ENCODE measurements around the gene ZC3H12A.
"Not testable (repeated sequence)": the region's sequence is repeated elsewhere in the genome, so short reads cannot be mapped to it uniquely, and the experiment has no call there.

ZC3H12A gene

GRCh38 chr1:37502104-37502503 lies 27.7 kb downstream of the ZC3H12A start:
- DNase-seq (ENCODE audit: low read depth in 2 of 2): no peak

- not testable (repeated sequence) for DNase-seq (ENCODE audit: low read depth in 2 of 2)
Observed at GRCh38 chr1:37502791-37503190, 28.4 kb downstream of the ZC3H12A start.

- DNase-seq (ENCODE audit: low read depth in 2 of 2): no peak
Observed at GRCh38 chr1:37506740-37507139, 32.4 kb downstream of the ZC3H12A start.

GRCh38 chr1:37509181-37509580 lies 34.8 kb downstream of the ZC3H12A start:
- DNase-seq (ENCODE audit: low read depth in 2 of 2): no peak

GRCh38 chr1:37513795-37514349 lies 39.5 kb downstream of the ZC3H12A start:
- peak; percentile 41 to 62 for DNase-seq (ENCODE audit: low read depth in 2 of 2)

GRCh38 chr1:37514350-37515184 lies 40.2 kb downstream of the ZC3H12A start, which contains the start of gene MEAF6:
TSS of gene MEAF6 (minus strand) at chr1:37514766. CDS start at chr1:37514746, 20 bp downstream.
- DNase-seq (ENCODE audit: low read depth in 2 of 2): peak; percentile 53 to 66

GRCh38 chr1:37515185-37516034 lies 41.0 kb downstream of the ZC3H12A start:
- DNase-seq (ENCODE audit: low read depth in 2 of 2): no peak

GRCh38 chr1:37517569-37517968 lies 43.2 kb downstream of the ZC3H12A start:
- DNase-seq (ENCODE audit: low read depth in 2 of 2): no peak

GRCh38 chr1:37518241-37518640 lies 43.9 kb downstream of the ZC3H12A start:
- DNase-seq (ENCODE audit: low read depth in 2 of 2): not testable (repeated sequence)

- DNase-seq (ENCODE audit: low read depth in 2 of 2): not testable (repeated sequence)
Observed at GRCh38 chr1:37518929-37519328, 44.5 kb downstream of the ZC3H12A start.

GRCh38 chr1:37519613-37520012 lies 45.2 kb downstream of the ZC3H12A start:
- DNase-seq (ENCODE audit: low read depth in 2 of 2): no peak

GRCh38 chr1:37529888-37530287 lies 55.5 kb downstream of the ZC3H12A start:
- DNase-seq (ENCODE audit: low read depth in 2 of 2): not testable (repeated sequence)

GRCh38 chr1:37532418-37533156 lies 58.2 kb downstream of the ZC3H12A start:
- DNase-seq (ENCODE audit: low read depth in 2 of 2): not testable (repeated sequence)

- DNase-seq (ENCODE audit: low read depth in 2 of 2): no peak
Observed at GRCh38 chr1:37533317-37534093, 59.1 kb downstream of the ZC3H12A start.

Measured in stimulated activated CD8-positive, alpha-beta memory T cell treated with anti-CD3 and anti-CD28 coated beads, Interleukin-15, amount 100 ng/mL, for 4 hours (primary cell).